ENCODE measurements around the gene CXCL12. TPM values are rescaled to one million over a fixed set of nuclear protein-coding genes. Genes with fewer than 3 reads are reported as not detected.

Gene CXCL12
- total and polyA plus RNA-seq, 5 donors = 102 to 154 (median 114) TPM

DNA sequence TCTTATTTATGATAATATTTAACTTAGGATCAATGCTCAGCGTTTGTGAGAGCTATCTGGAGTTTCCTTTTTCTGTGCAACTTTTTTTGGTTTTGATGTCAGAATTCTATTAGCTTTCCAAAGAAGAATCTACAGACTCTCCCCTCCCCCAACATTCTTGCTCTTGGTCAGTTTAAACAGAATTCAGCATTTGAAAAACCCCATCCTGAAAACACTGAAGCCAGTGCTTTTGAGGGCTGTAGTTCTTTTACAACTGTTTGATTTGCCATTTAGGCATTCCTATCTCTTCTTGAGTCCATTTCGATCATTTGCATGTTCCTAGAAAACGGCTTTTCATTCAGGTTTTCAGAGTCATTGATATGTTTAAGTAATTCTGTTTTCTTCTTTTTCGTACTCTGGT is 15.6 kb upstream of the CXCL12 start:
- intact Hi-C loops (cut with DNase I) = no loop called here
- no peak for DNase-seq
- WGBS = 62% methylated on average over 4 of the region's 4 CpGs

DNA sequence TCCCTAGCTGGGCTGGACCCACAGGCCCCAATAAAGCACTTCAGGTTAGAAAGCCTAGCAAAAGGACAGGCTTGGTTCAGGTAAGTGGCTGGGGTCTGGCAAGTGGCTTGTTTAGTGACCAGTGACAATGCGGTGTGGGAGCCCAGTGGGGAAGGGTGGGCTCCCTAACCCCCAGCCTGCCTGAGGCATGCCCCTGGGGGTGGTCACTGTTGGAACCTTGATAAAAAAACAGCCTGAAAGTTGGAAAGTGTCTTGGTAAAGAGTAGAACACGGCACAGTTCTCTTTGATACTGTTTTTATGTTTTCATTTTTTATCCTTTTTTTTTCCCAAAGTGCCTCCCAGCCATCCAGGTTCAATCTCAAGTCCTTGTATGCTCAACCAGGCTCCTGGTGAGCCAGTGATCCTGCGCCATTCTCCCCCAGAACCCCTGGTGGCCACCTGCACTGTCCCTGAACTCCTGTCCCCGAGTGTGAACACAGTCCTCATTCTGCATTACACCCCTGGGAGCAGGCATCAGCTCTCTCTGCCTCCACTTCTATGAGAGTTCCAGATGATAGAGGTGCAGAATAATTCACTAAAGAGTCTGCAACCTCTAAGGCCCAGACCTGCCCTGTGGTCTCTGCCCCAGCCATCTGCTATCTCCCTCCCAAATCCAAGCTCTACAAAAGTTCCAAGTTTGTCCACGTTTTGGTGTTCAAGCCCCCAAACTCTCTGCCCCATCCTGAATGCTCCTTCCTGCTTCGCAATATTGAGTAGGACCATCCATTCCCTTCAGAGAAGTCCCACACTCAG is 15.0 kb upstream of the CXCL12 start:
- Histone ChIP-seq H3K4me3 (ENCODE audit: low read length) (no peak overlapping the region), H3K27ac (ENCODE audit: low read length) (no peak overlapping the region), H3K9me3 (ENCODE audit: control insufficient read depth, low read length) (no peaks in the 10 kb centered on the region), H3K27me3 (ENCODE audit: control insufficient read depth, insufficient read depth) (no peaks in the 10 kb centered on the region), H3K4me1 (ENCODE audit: control insufficient read depth, insufficient read depth, low read length) (no peaks in the 10 kb centered on the region)
- intact Hi-C loops (cut with DNase I) = loop anchor here in 1 of 4 donors (10.0 kb wide), 1 partner anchor 465 kb away; no protein-coding TSS in a partner anchor
- DNase-seq (no peak), ATAC-seq (no peak)
- WGBS = 78% methylated on average over 6 of the region's 6 CpGs

More for the DNA sequence above, 15.6 kb upstream of the CXCL12 start:
- H3K4me3 ChIP-seq (ENCODE audit: low read length) = no peak overlapping the region
- H3K9me3 ChIP-seq (ENCODE audit: control insufficient read depth, low read length) = no peaks in the 10 kb centered on the region
- H3K27me3 ChIP-seq (ENCODE audit: control insufficient read depth, insufficient read depth) = no peaks in the 10 kb centered on the region
- H3K27ac ChIP-seq (ENCODE audit: low read length) = no peak overlapping the region
- no peaks in the 10 kb centered on the region for H3K4me1 ChIP-seq (ENCODE audit: control insufficient read depth, insufficient read depth, low read length)
- ATAC-seq = no peak

DNA sequence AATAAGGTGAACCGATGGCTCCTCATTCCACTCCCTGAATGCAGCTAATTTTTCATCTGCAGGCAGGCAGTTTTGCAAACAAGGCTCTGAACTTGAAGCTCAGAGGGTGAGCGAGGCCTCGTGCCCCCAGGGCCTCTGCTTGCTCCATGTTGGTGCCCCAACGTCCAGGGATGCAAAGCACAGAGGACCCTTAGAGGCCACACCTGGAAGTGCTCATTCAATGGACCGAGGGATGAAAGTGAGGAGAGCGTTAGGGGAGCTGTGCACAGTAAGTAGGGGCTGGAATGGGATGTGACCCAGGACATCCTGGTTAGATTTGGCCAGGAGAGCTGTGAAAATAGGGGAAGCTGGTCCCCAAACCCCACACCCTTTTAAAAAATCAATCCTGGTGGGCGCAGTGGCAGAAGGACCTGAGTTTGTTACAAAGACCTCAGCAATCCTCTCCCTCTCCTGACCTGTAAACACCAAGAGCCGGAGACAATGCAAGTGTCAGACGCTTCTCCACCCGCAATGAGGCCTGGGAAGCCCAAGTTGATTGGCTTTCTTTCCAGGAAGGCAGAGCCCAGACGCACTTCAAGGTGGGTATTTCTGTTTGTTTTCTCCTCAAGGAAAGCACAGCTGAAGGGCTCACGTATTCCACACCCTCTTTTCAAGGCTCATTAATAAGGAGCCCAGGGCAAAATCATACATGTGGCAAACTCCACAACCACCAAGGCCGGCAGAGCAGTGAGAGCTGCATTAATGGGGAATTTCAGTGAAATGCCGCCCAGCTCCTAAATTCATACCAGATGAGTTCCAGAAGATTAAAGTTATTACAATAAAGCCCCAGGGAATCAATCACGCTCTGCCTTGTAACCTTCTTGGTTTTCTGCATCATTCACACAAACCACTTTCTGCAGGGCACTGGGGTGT is 14.1 kb upstream of the CXCL12 start:
- DNase-seq (no peak), ATAC-seq (no peak)
- H3K4me1 ChIP-seq (ENCODE audit: control insufficient read depth, insufficient read depth, low read length) = no peaks in the 10 kb centered on the region
- intact Hi-C loops (cut with DNase I) = loop anchor here in 1 of 4 donors (10.0 kb wide), 1 partner anchor 466 kb away; no protein-coding TSS in a partner anchor
- no peaks in the 10 kb centered on the region for H3K9me3 ChIP-seq (ENCODE audit: control insufficient read depth, low read length)
- no peaks in the 10 kb centered on the region for H3K27me3 ChIP-seq (ENCODE audit: control insufficient read depth, insufficient read depth)
- WGBS = 76% methylated on average over 15 of the region's 15 CpGs
- no peak overlapping the region for H3K27ac ChIP-seq (ENCODE audit: low read length)
- no peak overlapping the region for H3K4me3 ChIP-seq (ENCODE audit: low read length)

DNA sequence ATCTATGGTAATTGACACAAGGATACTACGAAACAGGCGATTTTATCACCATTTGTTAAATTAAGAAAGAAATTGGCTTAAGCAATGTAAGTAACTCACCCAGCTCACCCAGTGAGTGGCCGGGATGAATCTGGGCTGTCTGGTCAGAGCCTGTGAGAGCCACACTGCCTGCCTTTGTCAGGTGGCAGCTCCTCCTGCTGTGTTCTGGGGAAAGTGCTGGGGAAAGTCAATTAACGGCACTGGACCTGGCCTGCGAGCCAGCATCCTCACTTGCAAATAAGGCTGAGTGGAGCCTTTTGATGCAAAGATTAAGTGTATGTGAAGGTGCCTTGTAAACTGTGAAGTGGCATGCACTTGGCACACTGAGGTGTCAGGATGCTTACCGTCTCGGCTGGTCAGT is 13.4 kb upstream of the CXCL12 start:
- H3K4me1 ChIP-seq (ENCODE audit: control insufficient read depth, insufficient read depth, low read length) = no peaks in the 10 kb centered on the region
- intact Hi-C loops (cut with DNase I) = loop anchor here in 1 of 4 donors (10.0 kb wide), 1 partner anchor 467 kb away; no protein-coding TSS in a partner anchor
- 75% methylated on average over 7 of the region's 7 CpGs for WGBS
- H3K4me3 ChIP-seq (ENCODE audit: low read length) = no peak overlapping the region
- DNase-seq = no peak
- no peaks in the 10 kb centered on the region for H3K9me3 ChIP-seq (ENCODE audit: control insufficient read depth, low read length)
- ATAC-seq = no peak
- no peaks in the 10 kb centered on the region for H3K27me3 ChIP-seq (ENCODE audit: control insufficient read depth, insufficient read depth)
- no peak overlapping the region for H3K27ac ChIP-seq (ENCODE audit: low read length)

DNA sequence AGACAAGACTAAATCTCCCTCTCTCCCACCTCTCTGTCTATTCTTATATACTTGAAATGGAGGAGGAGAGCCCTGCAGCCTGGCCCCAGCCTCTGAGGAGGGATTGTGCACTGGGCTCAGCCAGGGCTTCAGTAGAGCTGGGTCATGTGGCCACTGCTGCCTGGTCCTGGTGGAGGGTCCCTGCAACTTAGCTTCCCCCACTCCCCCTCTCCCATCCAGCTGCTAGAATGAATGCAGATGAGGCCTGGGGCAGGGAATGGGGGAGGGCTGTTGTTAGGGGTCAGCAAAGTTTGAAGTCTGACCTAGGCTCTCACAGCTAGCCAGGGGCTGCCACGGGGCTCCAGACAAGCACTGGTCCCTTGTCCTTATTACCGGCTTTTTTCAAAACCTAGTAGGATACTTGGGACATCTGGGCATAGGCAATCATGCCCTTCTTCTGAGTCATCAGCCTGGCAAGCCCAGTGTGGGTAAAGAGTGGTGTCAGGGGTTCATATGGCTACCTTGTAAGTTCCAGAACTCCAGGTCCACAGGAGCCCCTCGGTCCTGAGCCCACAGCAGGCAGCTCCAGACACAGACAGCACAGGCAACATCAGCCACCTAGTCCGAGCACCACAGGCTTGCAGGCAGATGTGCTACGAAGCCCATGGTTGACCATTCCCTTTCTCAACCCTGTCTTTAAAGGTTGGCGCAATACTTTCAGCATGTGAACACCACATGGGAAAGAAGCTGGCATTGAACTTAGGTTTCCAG is 12.8 kb upstream of the CXCL12 start:
- no peak overlapping the region for H3K27ac ChIP-seq (ENCODE audit: low read length)
- H3K4me1 ChIP-seq (ENCODE audit: control insufficient read depth, insufficient read depth, low read length) = no peaks in the 10 kb centered on the region
- no peaks in the 10 kb centered on the region for H3K9me3 ChIP-seq (ENCODE audit: control insufficient read depth, low read length)
- H3K4me3 ChIP-seq (ENCODE audit: low read length) = no peak overlapping the region
- no peaks in the 10 kb centered on the region for H3K27me3 ChIP-seq (ENCODE audit: control insufficient read depth, insufficient read depth)
- peak in 1 of 3 donors; percentile 18 for DNase-seq
- WGBS = 85% methylated on average over 6 of the region's 6 CpGs
- intact Hi-C loops (cut with DNase I) = loop anchor here in 1 of 4 donors (10.0 kb wide), 1 partner anchor 467 kb away; no protein-coding TSS in a partner anchor
- ATAC-seq = no peak

DNA sequence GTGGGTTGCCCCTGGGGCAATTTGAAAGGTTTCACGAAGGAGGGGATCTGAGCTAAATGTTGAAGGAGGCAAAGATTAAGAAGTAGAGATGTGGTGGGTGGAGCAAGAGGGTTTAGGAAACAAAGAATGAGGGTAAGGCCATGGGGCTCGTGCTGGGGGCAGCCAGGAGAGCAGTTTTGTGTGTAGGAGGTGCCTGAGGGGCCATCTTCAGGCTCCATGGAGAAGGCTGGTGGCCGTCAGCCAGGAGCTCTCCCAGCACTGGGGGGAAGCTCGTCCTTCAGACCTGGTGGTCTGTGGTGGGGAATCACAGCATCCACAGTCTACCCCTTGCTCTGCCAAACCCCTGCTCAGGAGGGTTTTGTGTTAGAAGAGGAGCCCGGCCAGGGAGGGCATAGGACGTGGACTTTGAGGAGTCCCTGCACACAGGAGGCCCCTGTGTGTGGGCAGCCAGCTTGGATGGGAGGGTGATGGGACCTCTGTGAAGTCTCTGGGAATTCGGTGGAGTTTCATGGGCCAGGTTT is 11.8 kb upstream of the CXCL12 start:
- ATAC-seq (no peak), DNase-seq (peak in 1 of 3 donors; percentile 30)
- WGBS = 90% methylated on average over 7 of the region's 7 CpGs
- no peaks in the 10 kb centered on the region for H3K4me1 ChIP-seq (ENCODE audit: control insufficient read depth, insufficient read depth, low read length)
- no peaks in the 10 kb centered on the region for H3K27me3 ChIP-seq (ENCODE audit: control insufficient read depth, insufficient read depth)
- H3K4me3 ChIP-seq (ENCODE audit: low read length) = no peak overlapping the region
- no peaks in the 10 kb centered on the region for H3K9me3 ChIP-seq (ENCODE audit: control insufficient read depth, low read length)
- no peak overlapping the region for H3K27ac ChIP-seq (ENCODE audit: low read length)
- intact Hi-C loops (cut with DNase I) = loop anchor here in 1 of 4 donors (10.0 kb wide), 1 partner anchor 468 kb away; no protein-coding TSS in a partner anchor

DNA sequence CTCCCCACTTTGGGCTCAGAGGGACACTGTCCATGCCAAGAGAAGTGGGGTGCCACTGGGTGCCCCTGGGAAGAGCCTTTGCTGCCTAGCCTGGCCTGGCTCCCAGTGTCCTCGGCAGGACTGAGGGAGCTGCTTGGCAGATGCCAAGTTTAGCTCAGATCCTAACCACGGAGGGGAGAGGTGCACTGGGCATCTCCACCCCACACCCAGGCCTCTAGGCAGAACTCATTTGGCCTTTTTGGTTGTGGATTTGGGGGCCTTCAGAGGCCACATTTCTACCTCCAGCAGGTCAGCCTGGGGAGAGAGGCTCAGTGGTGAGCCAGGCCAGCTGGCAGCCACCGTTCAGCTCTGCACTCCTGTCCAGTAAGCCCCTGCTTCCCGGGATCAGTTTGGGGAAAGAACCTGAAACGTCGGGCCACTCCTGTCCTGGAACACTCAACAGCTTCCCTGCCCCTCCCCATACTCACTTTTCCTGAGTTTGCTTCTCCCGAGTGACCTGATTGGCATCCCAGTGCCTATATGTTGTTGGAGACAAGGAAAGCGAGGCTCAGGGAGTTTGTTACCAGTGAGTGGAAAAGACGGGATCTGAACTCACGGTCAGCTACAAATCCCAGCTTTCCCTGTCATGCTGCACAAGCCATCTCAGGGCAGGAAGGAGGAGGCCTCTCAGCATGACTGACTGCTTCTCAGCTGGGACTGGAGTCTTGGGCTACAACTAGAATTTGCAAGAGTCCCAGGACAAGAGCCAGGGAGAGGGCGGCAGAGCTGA is 11.2 kb upstream of the CXCL12 start:
- 76% methylated on average over 11 of the region's 11 CpGs for WGBS
- Histone ChIP-seq H3K4me3 (ENCODE audit: low read length) (no peak overlapping the region), H3K4me1 (ENCODE audit: control insufficient read depth, insufficient read depth, low read length) (no peaks in the 10 kb centered on the region), H3K27ac (ENCODE audit: low read length) (no peak overlapping the region), H3K27me3 (ENCODE audit: control insufficient read depth, insufficient read depth) (no peaks in the 10 kb centered on the region), H3K9me3 (ENCODE audit: control insufficient read depth, low read length) (no peaks in the 10 kb centered on the region)
- DNase-seq = no peak
- intact Hi-C loops (cut with DNase I) = loop anchor here in 1 of 4 donors (10.0 kb wide), 1 partner anchor 469 kb away; no protein-coding TSS in a partner anchor
- peak in 1 of 2 donors; percentile 33 for ATAC-seq

DNA sequence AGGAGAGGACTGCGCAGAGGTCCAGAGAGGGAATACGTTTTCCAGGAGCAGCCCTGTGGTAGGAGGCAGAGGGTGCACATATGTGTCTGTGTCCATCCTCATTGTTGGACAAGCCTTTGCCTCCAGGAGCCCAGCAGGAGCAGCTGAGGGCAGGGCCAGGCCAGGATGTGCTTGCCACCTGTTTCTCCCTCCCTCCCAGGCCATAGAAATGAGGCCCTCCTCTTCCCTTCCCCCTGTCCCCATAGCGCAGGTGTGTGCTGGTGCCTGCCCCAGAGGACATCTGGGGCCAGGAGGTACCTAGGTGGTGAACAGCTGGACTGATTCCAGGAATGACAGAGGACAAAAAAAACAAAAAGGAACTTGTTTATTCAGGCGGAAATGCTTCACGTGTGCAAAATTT is 10.5 kb upstream of the CXCL12 start:
- H3K27me3 ChIP-seq (ENCODE audit: control insufficient read depth, insufficient read depth) = no peaks in the 10 kb centered on the region
- peak in 1 of 3 donors; percentile 21 for DNase-seq
- no peak overlapping the region for H3K4me3 ChIP-seq (ENCODE audit: low read length)
- H3K27ac ChIP-seq (ENCODE audit: low read length) = no peak overlapping the region
- H3K4me1 ChIP-seq (ENCODE audit: control insufficient read depth, insufficient read depth, low read length) = no peaks in the 10 kb centered on the region
- WGBS = 67% methylated on average over 5 of the region's 5 CpGs
- no peak for ATAC-seq
- no peaks in the 10 kb centered on the region for H3K9me3 ChIP-seq (ENCODE audit: control insufficient read depth, low read length)
- intact Hi-C loops (cut with DNase I) = loop anchor here in 1 of 4 donors (10.0 kb wide), 1 partner anchor 469 kb away; no protein-coding TSS in a partner anchor

DNA sequence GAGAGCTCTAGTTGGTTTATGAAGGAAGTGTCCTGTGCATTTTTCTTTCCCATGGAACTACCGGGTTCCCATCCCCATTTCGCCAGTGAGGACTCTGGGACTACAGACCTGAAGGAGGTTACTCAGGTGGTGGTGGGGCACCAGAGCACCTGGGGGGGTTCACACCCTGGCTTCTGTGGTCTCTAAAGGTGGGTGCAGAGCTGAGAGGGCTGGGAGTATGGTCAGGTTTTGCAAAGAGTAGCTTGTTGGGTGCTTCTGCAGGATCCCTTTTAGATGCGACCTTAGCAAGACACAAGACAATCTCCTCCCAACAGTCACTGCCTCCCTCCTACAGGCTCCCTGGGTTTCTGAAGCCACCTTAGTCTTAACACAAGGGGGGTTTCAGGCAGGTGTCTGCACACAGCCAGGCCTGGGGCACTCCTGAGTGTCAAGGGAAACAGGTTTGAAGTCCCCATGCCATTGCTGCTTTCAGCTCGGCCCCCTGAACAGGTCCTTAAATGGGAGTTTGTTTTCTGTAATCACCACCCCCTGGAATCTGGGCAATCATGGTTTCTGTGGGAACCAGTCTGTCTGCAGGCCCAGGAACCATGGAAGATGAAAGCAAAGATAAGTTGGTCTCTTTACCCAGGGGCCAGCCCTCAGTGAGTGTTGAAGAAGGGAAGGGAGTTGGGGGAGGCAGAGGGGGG is 9.9 kb upstream of the CXCL12 start:
- Histone ChIP-seq H3K9me3 (ENCODE audit: control insufficient read depth, low read length) (no peaks in the 10 kb centered on the region), H3K4me1 (ENCODE audit: control insufficient read depth, insufficient read depth, low read length) (no peaks in the 10 kb centered on the region), H3K27ac (ENCODE audit: low read length) (no peak overlapping the region), H3K27me3 (ENCODE audit: control insufficient read depth, insufficient read depth) (no peaks in the 10 kb centered on the region), H3K4me3 (ENCODE audit: low read length) (no peak overlapping the region)
- 91% methylated on average over 4 of the region's 4 CpGs for WGBS
- intact Hi-C loops (cut with DNase I) = loop anchor here in 1 of 4 donors (10.0 kb wide), 1 partner anchor 470 kb away; no protein-coding TSS in a partner anchor
- DNase-seq (peak in 1 of 3 donors; percentile 16), ATAC-seq (no peak)
